Fibroblast of lung (primary cell): ENCODE measurements around the gene GNB5. TPM values are rescaled to one million over a fixed set of nuclear protein-coding genes. Genes with fewer than 3 reads are reported as not detected.
A peak's percentile ranks its signal among the peaks of the same experiment; 100 is the strongest.

ENCODE experiments used
- DNase-seq, 2 donors: peaks; one replicate each; pipeline versions ENCODE4 v3.0.0 to v3.0.0-alpha.2; 2010; ENCODE audit warnings: low read depth in 2 of 2
- H2AFZ ChIP-seq: 2 replicates; pipeline ENCODE4 v1.5.1; 2012; ENCODE audit warnings: low read length, control low read depth, inconsistent platforms
- H3K27ac ChIP-seq: 2 replicates; pipeline ENCODE4 v1.5.1; 2011; ENCODE audit warnings: low read length, control low read depth; ENCODE audit not compliant: insufficient read depth
- H3K27me3 ChIP-seq: 2 replicates; pipeline ENCODE4 v1.5.1; 2011; ENCODE audit warnings: mild to moderate bottlenecking, low read length; ENCODE audit not compliant: control insufficient read depth, insufficient read depth
- H3K36me3 ChIP-seq: 2 replicates; pipeline ENCODE4 v1.5.1; 2011; ENCODE audit warnings: low read length; ENCODE audit not compliant: control insufficient read depth, insufficient read depth
- H3K4me1 ChIP-seq: 2 replicates; pipeline ENCODE4 v1.5.1; 2011; ENCODE audit warnings: low read length; ENCODE audit not compliant: control insufficient read depth, insufficient read depth; ENCODE audit errors: extremely low read depth
- H3K4me2 ChIP-seq: 2 replicates; pipeline ENCODE4 v1.5.1; 2011; ENCODE audit warnings: low read length, control low read depth; ENCODE audit not compliant: insufficient read depth; ENCODE audit errors: extremely low read depth
- H3K4me3 ChIP-seq, 4 experiments: fragments of 200-600 bp in 1 of 4; sonication (generic) in 1 of 4; replicated peaks in 1 of 4; 2 replicates each; pipeline ENCODE4 v1.5.1; 2011 to 2016; ENCODE audit warnings: low read length in 4 of 4, low read depth in 3 of 4, mild to moderate bottlenecking in 3 of 4, control low read depth in 2 of 4, inconsistent platforms in 1 of 4, mixed read lengths in 1 of 4; ENCODE audit not compliant: insufficient read depth in 1 of 4; ENCODE audit errors: control extremely low read depth in 1 of 4
- H3K79me2 ChIP-seq: 2 replicates; pipeline ENCODE4 v1.5.1; 2012; ENCODE audit warnings: mild to moderate bottlenecking, low read length, inconsistent platforms; ENCODE audit not compliant: control insufficient read depth, insufficient read depth
- H3K9ac ChIP-seq: 2 replicates; pipeline ENCODE4 v1.5.1; 2011; ENCODE audit warnings: mild to moderate bottlenecking, low read length, control low read depth; ENCODE audit not compliant: insufficient read depth
- H3K9me3 ChIP-seq: 2 replicates; pipeline ENCODE4 v1.5.1; 2012; ENCODE audit warnings: low read depth, low read length; ENCODE audit not compliant: control insufficient read depth, insufficient read depth
- H4K20me1 ChIP-seq: 2 replicates; pipeline ENCODE4 v1.5.1; 2011; ENCODE audit warnings: low read length; ENCODE audit not compliant: control insufficient read depth, insufficient read depth; ENCODE audit errors: extremely low read depth
- CTCF ChIP-seq, 2 donors: IDR thresholded peaks in 1 of 2; conservative IDR thresholded peaks in 1 of 2; 1 replicate in 1 of 2; 2 replicates in 1 of 2; pipeline ENCODE4 v1.5.1; 2011 to 2012; ENCODE audit warnings: low read length in 2 of 2, control low read depth in 1 of 2, inconsistent platforms in 1 of 2, low read depth in 1 of 2, mild to moderate bottlenecking in 1 of 2
- EZH2 ChIP-seq: IDR thresholded peaks from 2 replicates; pipeline ENCODE4 v1.5.1; 2012; ENCODE audit warnings: low read length, control low read depth, mild to moderate bottlenecking; ENCODE audit errors: missing control alignments
- polyA plus RNA-seq, 2 donors: library from polyadenylated mRNA; depleted of rRNA in 1 of 2; stranded (reverse) in 1 of 2; unstranded in 1 of 2; fragments of >200 nt; gene quantifications; 2 replicates each; pipeline ENCODE4 v1.2.1, GENCODE V29; 2011 to 2012; ENCODE audit warnings: missing spikeins in 1 of 2
- total RNA-seq: library from RNA; depleted of rRNA; stranded (reverse); fragments of >200 nt; gene quantifications from 2 replicates; pipeline ENCODE4 v1.2.1, GENCODE V29; 2014

The GNB5 gene
- total and polyA plus RNA-seq, 2 donors (not counting 1 experiment from before 2014, with no cell fraction given): 44.0 to 52.2 TPM

- no peak for TF ChIP-seq EZH2
- no peak for TF ChIP-seq CTCF (conservative IDR thresholded peaks at IDR 0.05 in 1 of 2, IDR thresholded peaks at IDR 0.05 in 1 of 2; ENCODE audit: low read depth in 1 of 2, low read length in 2 of 2)
Observed at GRCh38 chr15:52128568-52128967, 62.6 kb downstream of the GNB5 start.

GRCh38 chr15:52124270-52124880 is 66.8 kb downstream of the GNB5 start:
- H3K79me2 ChIP-seq: no peaks in the 10 kb centered on the region
- no peak overlapping the region for H3K27ac ChIP-seq
- no peak overlapping the region for H3K4me3 ChIP-seq
- no peaks in the 10 kb centered on the region for H4K20me1 ChIP-seq
- DNase-seq: peak in 1 of 2 donors; percentile 50
- no peak for TF ChIP-seq EZH2
- no peak for TF ChIP-seq CTCF (conservative IDR thresholded peaks at IDR 0.05 in 1 of 2, IDR thresholded peaks at IDR 0.05 in 1 of 2; ENCODE audit: low read depth in 1 of 2, low read length in 2 of 2)
- no peaks in the 10 kb centered on the region for H3K9me3 ChIP-seq
- no peak overlapping the region for H3K4me2 ChIP-seq
- H3K36me3 ChIP-seq: no peaks in the 10 kb centered on the region
- H2AFZ ChIP-seq: no peak overlapping the region
- H3K27me3 ChIP-seq: no peaks in the 10 kb centered on the region
- no peak overlapping the region for H3K9ac ChIP-seq
- peaks cover 2% of the 10 kb centered on the region for H3K4me1 ChIP-seq

More at GRCh38 chr15:52128568-52128967, 62.6 kb downstream of the GNB5 start:
- no peaks in the 10 kb centered on the region for H3K9me3 ChIP-seq
- no peaks in the 10 kb centered on the region for H4K20me1 ChIP-seq
- H3K27me3 ChIP-seq: no peaks in the 10 kb centered on the region
- no peak overlapping the region for H3K9ac ChIP-seq
- no peaks in the 10 kb centered on the region for H3K79me2 ChIP-seq
- H3K36me3 ChIP-seq: peaks cover 2% of the 10 kb centered on the region
- no peak overlapping the region for H3K27ac ChIP-seq
- H3K4me3 ChIP-seq: no peak overlapping the region
- H3K4me1 ChIP-seq: peaks cover 2% of the 10 kb centered on the region
- DNase-seq: no peak
- H2AFZ ChIP-seq: no peak overlapping the region
- no peak overlapping the region for H3K4me2 ChIP-seq

GRCh38 chr15:52121896-52122295 is 69.3 kb downstream of the GNB5 start:
- Histone ChIP-seq H3K9me3 (no peaks in the 10 kb centered on the region), H3K79me2 (no peaks in the 10 kb centered on the region), H3K4me3 (no peak overlapping the region), H3K27me3 (no peaks in the 10 kb centered on the region), H2AFZ (no peak overlapping the region), H4K20me1 (no peaks in the 10 kb centered on the region), H3K4me2 (no peak overlapping the region), H3K36me3 (no peaks in the 10 kb centered on the region), H3K27ac (no peak overlapping the region), H3K4me1 (peaks cover 2% of the 10 kb centered on the region), H3K9ac (no peak overlapping the region)
- TF ChIP-seq EZH2 (no peak), CTCF (conservative IDR thresholded peaks at IDR 0.05 in 1 of 2, IDR thresholded peaks at IDR 0.05 in 1 of 2; ENCODE audit: low read depth in 1 of 2, low read length in 2 of 2) (no peak)
- peak in 1 of 2 donors; percentile 63 for DNase-seq
